MCF 10A (cell line): ENCODE measurements around the gene RHOBTB1. TPM values are rescaled to one million over a fixed set of nuclear protein-coding genes. Genes with fewer than 3 reads are reported as not detected.

Experiments used
- BruUV-seq: library from RNA; stranded (reverse); fragments of 400-500 nt; replicated peaks from 2 replicates; lab custom pipeline; 2021; lab: Mats Ljungman, UMichigan
- CTCF ChIA-PET: fragments of 300-600 bp; sonication (Branson Sonifier 250); formaldehyde crosslinking; extraction: SDS; loops from one replicate; lab custom pipeline; 2021; ENCODE audit warnings: antibody characterized with exemption, inconsistent platforms; lab: Yijun Ruan, JAX
- POLR2A ChIA-PET: fragments of 300-600, 350-650 bp; sonication (Branson Sonifier 250); formaldehyde crosslinking; extraction: SDS; loops from one replicate; lab custom pipeline; 2020; ENCODE audit warnings: antibody characterized with exemption, inconsistent platforms; lab: Yijun Ruan, JAX
- DNase-seq: peaks from one replicate; pipeline ENCODE4 v3.0.0-alpha.2; 2018; ENCODE audit not compliant: unreplicated experiment
- H3K27ac Mint-ChIP-seq: one replicate; pipeline ENCODE4 v1.8.0; 2022; ENCODE audit warnings: mild to moderate bottlenecking, low read depth, mixed read lengths; ENCODE audit not compliant: unreplicated experiment
- H3K27me3 Mint-ChIP-seq: one replicate; pipeline ENCODE4 v1.8.0; 2022; ENCODE audit warnings: mixed read lengths; ENCODE audit not compliant: insufficient read depth, unreplicated experiment
- H3K36me3 Mint-ChIP-seq: one replicate; pipeline ENCODE4 v1.8.0; 2022; ENCODE audit warnings: mild to moderate bottlenecking, moderate library complexity, mixed read lengths; ENCODE audit not compliant: insufficient read depth, unreplicated experiment
- H3K4me1 Mint-ChIP-seq: one replicate; pipeline ENCODE4 v1.8.0; 2022; ENCODE audit warnings: mixed read lengths; ENCODE audit not compliant: insufficient read depth, unreplicated experiment
- H3K4me3 Mint-ChIP-seq: one replicate; pipeline ENCODE4 v1.8.0; 2022; ENCODE audit warnings: mild to moderate bottlenecking, moderate library complexity, mixed read lengths; ENCODE audit not compliant: unreplicated experiment
- H3K9me3 Mint-ChIP-seq: one replicate; pipeline ENCODE4 v1.8.0; 2022; ENCODE audit warnings: mixed read lengths; ENCODE audit not compliant: unreplicated experiment
- intact Hi-C: fragments of 100-400 bp; cut with micrococcal nuclease; formaldehyde crosslinking; loops from 2 replicates; pipeline ENCODE4 v1.14.1; 2022
- total RNA-seq: library from RNA; stranded (reverse); gene quantifications from 2 replicates; pipeline ENCODE4 v1.2.3, GENCODE V29; 2022
- TF ChIP-seq, protein P1 (sequence below): fragments of 200-600 bp; IDR thresholded peaks from one replicate; pipeline ENCODE4 v1.8.0; 2022; ENCODE audit warnings: antibody characterized with exemption, mild to moderate bottlenecking; ENCODE audit not compliant: unreplicated experiment

Gene RHOBTB1
- total RNA-seq, 1 experiment from 2014 or later = 0.70 TPM

DNA sequence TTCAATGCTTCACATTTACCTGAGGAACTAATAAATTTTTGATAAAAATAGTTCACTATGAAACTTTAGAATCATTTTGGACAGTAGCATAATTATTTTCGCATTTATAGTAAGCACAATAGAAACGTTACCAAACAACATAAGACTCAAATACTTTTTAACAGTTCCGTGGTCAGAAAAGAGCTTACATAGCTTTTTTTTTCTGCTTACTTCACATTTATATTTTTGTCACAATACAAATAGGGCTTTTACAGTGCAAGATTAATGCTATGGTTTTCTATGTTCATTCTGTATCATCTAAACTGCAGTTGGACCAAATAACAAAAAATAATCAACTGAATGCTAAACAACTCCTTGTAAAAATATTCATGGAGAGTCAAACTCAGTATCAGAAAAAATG lies 26.5 kb upstream of the RHOBTB1 start:
- TF ChIP-seq, protein P1, sequence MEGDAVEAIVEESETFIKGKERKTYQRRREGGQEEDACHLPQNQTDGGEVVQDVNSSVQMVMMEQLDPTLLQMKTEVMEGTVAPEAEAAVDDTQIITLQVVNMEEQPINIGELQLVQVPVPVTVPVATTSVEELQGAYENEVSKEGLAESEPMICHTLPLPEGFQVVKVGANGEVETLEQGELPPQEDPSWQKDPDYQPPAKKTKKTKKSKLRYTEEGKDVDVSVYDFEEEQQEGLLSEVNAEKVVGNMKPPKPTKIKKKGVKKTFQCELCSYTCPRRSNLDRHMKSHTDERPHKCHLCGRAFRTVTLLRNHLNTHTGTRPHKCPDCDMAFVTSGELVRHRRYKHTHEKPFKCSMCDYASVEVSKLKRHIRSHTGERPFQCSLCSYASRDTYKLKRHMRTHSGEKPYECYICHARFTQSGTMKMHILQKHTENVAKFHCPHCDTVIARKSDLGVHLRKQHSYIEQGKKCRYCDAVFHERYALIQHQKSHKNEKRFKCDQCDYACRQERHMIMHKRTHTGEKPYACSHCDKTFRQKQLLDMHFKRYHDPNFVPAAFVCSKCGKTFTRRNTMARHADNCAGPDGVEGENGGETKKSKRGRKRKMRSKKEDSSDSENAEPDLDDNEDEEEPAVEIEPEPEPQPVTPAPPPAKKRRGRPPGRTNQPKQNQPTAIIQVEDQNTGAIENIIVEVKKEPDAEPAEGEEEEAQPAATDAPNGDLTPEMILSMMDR = no peak
- peaks cover 4% of the 10 kb centered on the region for H3K4me1 Mint-ChIP-seq
- ChIA-PET POLR2A (no interaction called here), CTCF (interaction anchor here (0.7 kb wide), 1 partner anchor 220 kb away, joined by 3 read pairs; no protein-coding TSS in a partner anchor)
- H3K27me3 Mint-ChIP-seq = no peaks in the 10 kb centered on the region
- DNase-seq = no peak
- intact Hi-C loops = no loop called here
- H3K27ac Mint-ChIP-seq = no peak overlapping the region
- BruUV-seq = no TSS peak
- no peak overlapping the region for H3K4me3 Mint-ChIP-seq
- no peaks in the 10 kb centered on the region for H3K9me3 Mint-ChIP-seq
- no peaks in the 10 kb centered on the region for H3K36me3 Mint-ChIP-seq

DNA sequence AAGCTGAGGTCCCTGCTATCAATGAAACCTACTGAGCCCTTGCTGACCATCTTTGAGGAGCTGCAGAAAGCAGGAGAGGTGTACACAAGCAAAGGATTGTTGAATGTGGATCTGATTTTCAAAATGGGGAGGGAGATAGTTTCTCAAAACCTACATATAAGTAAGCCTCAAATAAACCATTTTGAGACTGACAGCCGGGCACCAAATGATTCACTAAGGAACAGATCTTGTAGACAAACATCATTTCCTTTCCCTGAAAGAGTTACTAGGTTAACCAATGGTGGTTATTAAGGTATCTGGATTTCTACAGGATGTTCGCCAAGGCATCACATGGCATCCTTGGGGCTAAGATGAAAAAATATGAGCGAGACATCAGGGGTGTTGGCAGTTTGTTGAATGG lies 24.5 kb upstream of the RHOBTB1 start:
- intact Hi-C loops = loop anchor here (10.0 kb wide), 1 partner anchor 766 kb away; no protein-coding TSS in a partner anchor
- no peak overlapping the region for H3K4me3 Mint-ChIP-seq
- POLR2A ChIA-PET = no interaction called here
- H3K27ac Mint-ChIP-seq = no peak overlapping the region
- peaks cover 15% of the 10 kb centered on the region for H3K4me1 Mint-ChIP-seq
- TF ChIP-seq, protein P1 = no peak
- no peaks in the 10 kb centered on the region for H3K36me3 Mint-ChIP-seq
- no peak for DNase-seq
- CTCF ChIA-PET = interaction anchor here (1.2 kb wide), 1 partner anchor 9 kb away, joined by 7 read pairs; no protein-coding TSS in a partner anchor
- no TSS peak for BruUV-seq
- no peaks in the 10 kb centered on the region for H3K9me3 Mint-ChIP-seq
- no peaks in the 10 kb centered on the region for H3K27me3 Mint-ChIP-seq

DNA sequence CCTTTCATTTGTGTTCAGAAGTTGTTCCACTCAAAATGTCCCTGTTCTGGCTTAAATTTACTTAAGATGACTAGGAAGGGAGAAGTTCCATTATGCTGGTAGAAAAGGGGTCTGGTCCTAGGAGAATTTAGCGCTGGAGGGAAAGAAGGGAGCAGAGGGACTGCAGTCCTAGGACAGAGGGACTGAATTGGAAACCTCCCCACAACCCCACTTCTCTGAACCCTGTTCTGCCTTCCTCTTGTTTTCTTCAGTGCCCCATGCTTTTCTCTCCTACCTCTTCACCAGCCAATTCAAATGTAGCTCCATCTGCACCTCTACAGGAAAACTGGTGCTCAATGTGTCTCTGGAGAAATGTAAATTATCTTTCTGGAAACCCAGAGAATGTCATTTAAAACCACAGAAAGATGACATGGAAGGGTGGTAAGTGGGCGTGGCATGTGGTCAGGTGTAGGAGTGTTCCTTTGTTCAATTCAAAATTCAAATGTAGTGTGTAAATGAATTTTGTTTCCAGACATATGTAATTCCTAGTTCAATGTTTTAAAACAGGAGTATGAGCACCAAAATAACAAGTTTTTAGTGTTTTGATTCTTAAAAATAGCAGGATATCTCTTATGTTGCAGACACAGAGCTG lies 24.0 kb upstream of the RHOBTB1 start:
- no peak for DNase-seq
- Mint-ChIP-seq H3K9me3 (no peaks in the 10 kb centered on the region), H3K27ac (no peak overlapping the region), H3K36me3 (no peaks in the 10 kb centered on the region), H3K4me3 (no peak overlapping the region), H3K27me3 (no peaks in the 10 kb centered on the region), H3K4me1 (peaks cover 19% of the 10 kb centered on the region)
- TF ChIP-seq, protein P1 = no peak
- no TSS peak for BruUV-seq
- intact Hi-C loops = loop anchor here (10.0 kb wide), 1 partner anchor 767 kb away; no protein-coding TSS in a partner anchor
- CTCF ChIA-PET = interaction anchor here (0.6 kb wide), 1 partner anchor 495 kb away, joined by 4 read pairs; no protein-coding TSS in a partner anchor
- POLR2A ChIA-PET = interaction anchor here (0.7 kb wide), 1 partner anchor 185 kb away, joined by 3 read pairs; no protein-coding TSS in a partner anchor

DNA sequence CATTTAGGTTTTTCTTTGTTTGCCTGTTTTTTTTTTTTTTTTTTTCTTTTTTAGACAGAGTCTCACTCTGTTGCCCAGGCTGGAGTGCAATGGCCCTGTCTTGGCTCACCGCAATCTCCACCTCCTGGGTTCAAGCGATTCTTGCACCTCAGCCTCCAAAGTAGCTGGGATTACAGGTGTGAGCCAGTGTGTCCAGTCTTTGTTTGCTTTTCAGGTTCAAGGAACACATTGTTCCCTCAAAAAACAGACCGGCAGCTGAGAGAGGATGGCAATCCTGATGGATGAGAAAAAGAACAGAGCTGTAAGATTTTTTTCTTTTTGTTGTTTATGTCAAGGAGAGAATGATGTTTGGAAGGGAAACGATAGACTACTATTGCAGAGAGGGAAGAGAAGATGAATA lies 23.3 kb upstream of the RHOBTB1 start:
- Mint-ChIP-seq H3K4me3 (no peak overlapping the region), H3K9me3 (no peaks in the 10 kb centered on the region), H3K27me3 (no peaks in the 10 kb centered on the region), H3K4me1 (peaks cover 19% of the 10 kb centered on the region), H3K36me3 (no peaks in the 10 kb centered on the region), H3K27ac (no peak overlapping the region)
- TF ChIP-seq, protein P1 = no peak
- BruUV-seq = no TSS peak
- DNase-seq = no peak
- ChIA-PET POLR2A (interaction anchor here (0.7 kb wide), 1 partner anchor 541 kb away, joined by 5 read pairs; no protein-coding TSS in a partner anchor), CTCF (interaction anchor here (0.6 kb wide), 1 partner anchor 496 kb away, joined by 4 read pairs; no protein-coding TSS in a partner anchor)
- intact Hi-C loops = loop anchor here (10.0 kb wide), 1 partner anchor 768 kb away; no protein-coding TSS in a partner anchor
